ENCODE measurements around the gene PRDM16.

PRDM16 gene

DNA sequence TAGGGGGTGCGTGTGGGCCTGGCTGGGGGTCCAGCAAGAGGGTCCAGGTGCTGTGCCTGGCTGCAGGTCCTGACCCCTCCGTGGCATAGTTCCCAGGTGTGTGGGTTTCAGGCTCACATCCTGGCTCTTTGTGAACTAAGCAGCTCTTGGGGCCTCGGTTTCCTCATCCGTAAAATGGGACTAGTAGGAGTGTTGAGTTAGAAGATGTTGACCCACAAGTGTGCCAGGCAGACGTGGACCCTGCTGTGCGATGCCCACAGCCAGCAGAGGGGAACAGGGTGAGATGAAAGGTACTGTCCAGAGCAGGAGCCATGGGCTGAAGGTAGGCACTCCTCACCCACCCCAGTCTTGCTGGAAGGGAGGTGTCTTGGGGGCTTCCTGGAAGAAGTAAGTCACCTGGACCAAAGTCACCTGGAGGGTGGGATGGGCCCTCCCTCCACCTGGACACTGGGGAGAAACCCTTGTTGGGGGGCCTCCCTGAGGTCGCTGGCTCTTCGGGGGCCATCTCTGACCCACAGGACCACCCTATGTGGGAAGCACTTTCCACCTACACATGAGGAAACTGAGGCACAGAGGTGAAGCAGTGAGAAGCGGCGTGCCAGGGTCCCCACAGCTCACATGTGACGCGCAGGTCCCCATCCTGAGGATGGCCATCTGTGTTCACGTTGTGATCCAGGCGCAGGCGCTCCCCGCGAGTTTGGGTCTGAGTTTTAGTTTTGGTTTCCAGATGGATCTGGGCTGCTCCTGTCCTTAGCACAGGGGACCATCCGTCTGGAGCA lies 386.9 kb downstream of the PRDM16 start:
- no peak overlapping the region for H3K4me3 ChIP-seq (ENCODE audit: low read depth, low read length)
- no peak for DNase-seq (ENCODE audit: low read depth)
- TF ChIP-seq, protein P1, sequence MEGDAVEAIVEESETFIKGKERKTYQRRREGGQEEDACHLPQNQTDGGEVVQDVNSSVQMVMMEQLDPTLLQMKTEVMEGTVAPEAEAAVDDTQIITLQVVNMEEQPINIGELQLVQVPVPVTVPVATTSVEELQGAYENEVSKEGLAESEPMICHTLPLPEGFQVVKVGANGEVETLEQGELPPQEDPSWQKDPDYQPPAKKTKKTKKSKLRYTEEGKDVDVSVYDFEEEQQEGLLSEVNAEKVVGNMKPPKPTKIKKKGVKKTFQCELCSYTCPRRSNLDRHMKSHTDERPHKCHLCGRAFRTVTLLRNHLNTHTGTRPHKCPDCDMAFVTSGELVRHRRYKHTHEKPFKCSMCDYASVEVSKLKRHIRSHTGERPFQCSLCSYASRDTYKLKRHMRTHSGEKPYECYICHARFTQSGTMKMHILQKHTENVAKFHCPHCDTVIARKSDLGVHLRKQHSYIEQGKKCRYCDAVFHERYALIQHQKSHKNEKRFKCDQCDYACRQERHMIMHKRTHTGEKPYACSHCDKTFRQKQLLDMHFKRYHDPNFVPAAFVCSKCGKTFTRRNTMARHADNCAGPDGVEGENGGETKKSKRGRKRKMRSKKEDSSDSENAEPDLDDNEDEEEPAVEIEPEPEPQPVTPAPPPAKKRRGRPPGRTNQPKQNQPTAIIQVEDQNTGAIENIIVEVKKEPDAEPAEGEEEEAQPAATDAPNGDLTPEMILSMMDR (IDR thresholded peaks at IDR 0.05; ENCODE audit: low read depth, low read length, missing control alignments), result no peak

DNA sequence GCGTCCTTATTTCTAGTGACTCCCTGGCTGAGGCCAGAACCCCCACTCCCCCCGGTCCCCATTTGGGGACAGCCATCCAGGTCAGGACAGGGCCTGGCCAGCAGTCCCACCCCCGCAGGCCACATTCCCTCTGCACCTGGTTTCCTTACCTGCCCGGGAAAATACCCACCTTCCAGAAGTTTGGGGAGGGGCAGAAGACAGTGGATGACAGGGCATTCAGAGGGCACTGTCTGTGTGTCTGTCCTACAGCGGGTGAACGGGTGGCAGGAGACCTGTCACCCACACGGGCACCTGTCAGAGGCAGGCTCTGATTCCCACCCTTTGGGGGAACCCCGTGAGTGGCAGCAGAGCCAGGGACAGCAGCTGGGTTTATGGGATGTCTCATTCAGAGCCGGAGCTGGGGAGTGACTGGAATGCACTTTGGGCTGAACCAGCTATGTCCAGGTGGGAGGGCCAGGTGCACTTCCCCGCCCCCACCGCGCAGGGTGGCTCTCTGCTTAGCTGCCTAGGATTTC lies 387.5 kb downstream of the PRDM16 start:
- no peak for DNase-seq (ENCODE audit: low read depth)
- TF ChIP-seq, protein P1 (IDR thresholded peaks at IDR 0.05; ENCODE audit: low read depth, low read length, missing control alignments), result no peak
- no peak overlapping the region for H3K4me3 ChIP-seq (ENCODE audit: low read depth, low read length)

DNA sequence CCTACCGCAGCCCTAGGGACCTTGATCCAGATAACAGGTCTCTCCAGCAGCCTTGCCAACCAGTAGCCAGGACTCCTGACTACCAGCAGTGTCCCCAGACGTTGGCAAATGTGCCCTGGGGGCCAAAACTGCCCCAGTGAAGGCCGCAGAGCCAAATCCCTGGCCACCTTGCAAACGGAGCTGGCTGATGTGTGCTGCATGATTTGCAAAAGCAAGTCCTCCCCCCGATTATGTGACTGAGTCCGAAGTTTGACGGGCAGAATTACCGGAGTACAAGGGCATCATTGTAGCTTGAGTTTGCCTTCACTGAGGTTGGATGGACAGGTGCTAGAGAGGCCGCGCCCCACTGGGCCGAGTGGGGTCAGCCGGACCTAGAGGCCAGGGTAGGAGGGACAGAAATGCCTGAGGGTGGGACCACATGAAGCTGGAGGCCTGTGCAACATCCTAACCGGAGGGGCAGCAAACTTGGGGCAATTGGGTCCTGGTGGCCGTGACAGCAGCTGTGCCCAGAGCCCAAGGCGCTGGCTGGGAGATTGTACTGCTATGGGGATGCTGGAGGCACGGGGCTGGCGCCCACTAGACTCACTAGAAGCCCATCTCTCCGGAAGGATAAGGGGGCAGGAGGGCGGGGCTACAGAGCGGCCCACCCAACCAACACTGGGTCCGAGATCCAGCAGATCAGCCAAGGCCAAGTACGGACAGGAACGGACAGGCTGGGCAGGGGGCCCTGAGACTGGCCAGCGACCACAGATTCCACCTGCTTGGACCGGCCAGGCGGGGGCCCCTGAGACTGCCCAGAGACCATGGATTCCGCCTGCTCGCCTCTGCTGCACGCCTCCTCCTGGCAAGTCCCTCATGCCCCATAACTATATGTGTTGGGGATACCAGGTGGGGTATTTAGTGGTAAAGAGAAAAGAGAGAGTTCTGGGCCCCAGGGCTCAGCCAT lies 388.2 kb downstream of the PRDM16 start:
- no peak for DNase-seq (ENCODE audit: low read depth)
- H3K4me3 ChIP-seq (ENCODE audit: low read depth, low read length), result no peak overlapping the region
- TF ChIP-seq, protein P1 (IDR thresholded peaks at IDR 0.05; ENCODE audit: low read depth, low read length, missing control alignments), result no peak

DNA sequence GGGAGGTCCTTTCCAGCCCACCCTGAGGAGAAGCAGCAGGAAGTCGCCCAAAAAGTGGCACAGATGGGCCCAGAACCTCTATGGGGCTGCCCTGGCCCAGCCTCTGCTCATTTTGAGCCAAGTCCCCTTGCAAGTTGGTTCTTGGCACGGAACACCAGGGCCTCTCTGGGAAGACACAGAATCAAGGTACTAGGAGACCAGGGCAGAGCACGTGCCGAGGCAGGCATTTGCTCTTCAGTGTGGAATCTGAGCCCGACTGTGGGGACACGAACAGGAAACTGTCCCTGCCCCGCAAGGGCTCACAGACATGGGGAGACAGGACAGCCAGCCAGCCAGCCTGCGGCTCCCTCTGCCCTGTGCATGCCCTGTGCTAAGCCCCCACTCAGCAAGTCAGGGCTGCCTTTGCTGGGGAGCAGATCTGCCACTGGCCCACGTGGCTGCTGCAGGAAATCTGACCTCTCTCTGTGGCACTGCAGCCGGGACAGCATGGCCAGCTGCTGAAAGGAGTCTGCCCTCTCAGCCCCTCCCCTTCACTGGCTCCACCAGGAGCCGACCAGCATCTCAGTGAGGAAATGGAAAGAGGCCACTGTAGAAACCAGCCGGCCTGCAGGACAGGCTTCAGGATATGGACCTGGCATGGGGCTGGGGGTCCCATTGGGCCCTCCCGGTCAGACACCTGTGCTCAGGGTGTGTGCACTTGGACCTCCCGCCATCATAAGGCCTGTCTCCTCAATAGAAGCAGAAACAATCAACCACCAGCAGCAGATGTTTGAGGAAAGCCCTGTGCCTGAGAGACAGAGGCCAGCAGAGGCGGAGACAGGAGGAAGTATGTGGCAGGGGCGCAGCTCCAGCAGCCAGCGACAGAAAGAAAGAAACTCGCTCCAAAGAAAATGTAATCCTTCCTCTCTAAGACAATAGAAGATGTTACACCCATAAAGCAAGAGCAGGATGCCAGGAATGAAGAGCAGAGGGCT lies 389.2 kb downstream of the PRDM16 start:
- H3K4me3 ChIP-seq (ENCODE audit: low read depth, low read length), result no peak overlapping the region
- TF ChIP-seq, protein P1 (IDR thresholded peaks at IDR 0.05; ENCODE audit: low read depth, low read length, missing control alignments), result no peak
- DNase-seq (ENCODE audit: low read depth), result no peak

DNA sequence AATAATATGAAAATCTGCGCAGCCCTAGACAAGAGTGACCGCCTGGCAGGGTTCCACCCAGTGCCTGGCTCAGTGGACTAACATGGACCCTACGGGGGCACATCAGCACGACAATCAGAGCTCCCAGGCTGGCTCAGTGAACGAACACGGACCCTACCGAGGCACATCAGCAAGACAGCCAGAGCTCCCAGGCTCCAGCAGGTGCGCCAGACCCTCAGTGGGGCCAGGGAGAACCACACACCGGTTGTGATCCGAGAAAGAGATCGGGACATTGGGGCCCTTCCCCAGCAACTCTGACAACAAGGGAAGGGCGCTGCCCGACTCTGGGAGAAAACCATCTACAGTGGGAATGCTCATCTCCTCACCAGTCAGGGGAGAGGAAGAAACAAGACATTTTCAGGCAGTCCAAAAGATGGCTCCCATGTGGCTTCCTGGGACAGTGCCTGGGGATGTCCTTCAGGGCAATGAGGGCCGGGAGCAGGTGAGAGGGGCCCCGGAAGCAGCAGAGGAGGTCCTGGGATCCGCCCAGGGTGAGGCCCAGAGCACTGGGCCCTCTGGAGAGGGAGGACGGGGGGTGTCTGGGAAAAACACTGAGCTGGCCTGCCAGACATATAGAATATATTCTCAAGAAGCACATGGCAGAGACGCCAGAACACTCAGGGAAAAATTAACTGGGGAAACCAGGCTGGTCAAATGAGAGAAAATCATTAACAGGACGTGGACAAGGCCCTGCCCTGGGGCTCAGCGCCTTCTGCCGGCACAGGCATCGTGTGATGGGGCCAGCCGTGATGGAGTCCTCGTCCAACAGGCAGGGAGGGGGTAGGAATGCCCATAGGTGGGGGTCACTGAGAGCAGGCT lies 390.3 kb downstream of the PRDM16 start:
- DNase-seq (ENCODE audit: low read depth), result no peak
- no peak overlapping the region for H3K4me3 ChIP-seq (ENCODE audit: low read depth, low read length)
- TF ChIP-seq, protein P1 (IDR thresholded peaks at IDR 0.05; ENCODE audit: low read depth, low read length, missing control alignments), result no peak
